DMS53 treated with DMSO at 0.1 percent for 48 hours (cell line): Measurements from ENCODE around the gene TSKU.
A peak's percentile ranks its signal among the peaks of the same experiment; 100 is the strongest.

Source experiments
- DNase-seq: peaks from one replicate; lab custom pipeline; 2025; ENCODE audit not compliant: unreplicated experiment; lab: John Stamatoyannopoulos, UW

Gene TSKU

GRCh38 chr11:76769645-76770586 is 13.2 kb upstream of the TSKU start:
- peak; percentile 93 for DNase-seq

DNA sequence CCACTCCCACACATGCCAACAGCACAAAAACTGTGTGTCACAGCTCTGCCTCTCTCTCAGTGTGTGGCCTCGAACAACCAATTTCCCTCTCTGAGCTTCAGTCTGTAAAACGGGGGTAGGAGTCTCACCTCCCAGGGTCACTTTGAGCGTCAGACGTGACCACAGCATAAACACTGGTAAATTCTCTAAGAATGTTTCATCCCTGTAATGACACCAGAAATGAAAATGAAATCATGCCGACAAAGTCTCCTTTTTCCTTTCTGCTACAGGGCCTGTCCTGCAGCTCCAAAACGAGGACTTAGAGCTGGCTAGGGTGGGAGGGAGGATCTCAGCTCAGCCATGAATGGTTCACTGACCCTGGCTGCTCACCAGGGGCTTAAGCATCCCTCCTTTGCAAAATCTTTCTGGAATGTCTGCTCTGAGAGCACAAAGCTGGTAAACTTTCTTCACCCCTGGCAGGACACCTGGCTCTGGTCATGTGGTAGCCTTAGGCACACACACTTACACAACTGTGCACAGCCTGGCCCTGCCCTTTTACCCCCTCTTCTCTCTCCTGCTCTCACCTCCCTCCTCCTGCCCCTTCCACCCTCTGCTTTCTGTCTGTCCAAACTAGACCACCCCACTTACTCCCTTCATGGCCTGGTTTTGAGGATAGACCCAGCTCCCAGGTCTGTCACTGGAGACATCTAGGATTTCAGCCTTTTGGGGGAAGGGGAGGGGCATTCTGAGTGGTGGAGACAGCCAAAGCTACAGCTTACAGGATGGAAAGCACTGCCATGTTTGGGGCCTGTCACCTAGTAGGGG is 12.3 kb upstream of the TSKU start:
- peak; percentile 48 for DNase-seq

DNA sequence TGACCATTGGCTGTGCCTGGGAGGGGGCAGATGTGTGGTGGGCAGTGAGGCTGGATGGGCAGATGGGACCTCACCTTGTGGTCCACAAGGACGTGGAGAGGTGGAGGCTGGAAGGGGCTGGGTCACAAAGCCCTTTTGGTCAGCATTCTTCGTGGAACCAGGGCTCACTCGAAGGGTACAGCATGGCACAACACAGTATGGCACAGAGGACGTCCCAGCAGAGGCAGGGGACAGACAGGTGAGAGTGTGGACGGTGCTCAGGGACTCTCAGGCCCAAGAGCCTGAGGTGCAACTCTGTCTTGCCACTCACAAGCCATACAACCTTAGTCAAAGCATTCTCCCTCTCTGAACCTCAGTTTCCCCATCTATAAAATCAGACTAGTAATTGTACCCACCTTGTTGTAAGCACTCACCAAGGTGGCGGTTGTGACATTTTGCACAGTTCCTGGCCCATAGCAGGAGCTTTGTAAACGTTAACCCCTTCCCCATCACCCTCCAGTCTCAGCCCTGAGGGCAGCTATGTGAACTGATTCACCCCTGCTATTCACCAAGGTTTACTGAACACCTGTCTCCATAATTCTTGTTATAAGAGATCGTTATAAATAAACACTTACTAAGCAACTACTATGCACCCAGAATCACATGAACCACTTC is 11.6 kb upstream of the TSKU start:
- no peak for DNase-seq

DNA sequence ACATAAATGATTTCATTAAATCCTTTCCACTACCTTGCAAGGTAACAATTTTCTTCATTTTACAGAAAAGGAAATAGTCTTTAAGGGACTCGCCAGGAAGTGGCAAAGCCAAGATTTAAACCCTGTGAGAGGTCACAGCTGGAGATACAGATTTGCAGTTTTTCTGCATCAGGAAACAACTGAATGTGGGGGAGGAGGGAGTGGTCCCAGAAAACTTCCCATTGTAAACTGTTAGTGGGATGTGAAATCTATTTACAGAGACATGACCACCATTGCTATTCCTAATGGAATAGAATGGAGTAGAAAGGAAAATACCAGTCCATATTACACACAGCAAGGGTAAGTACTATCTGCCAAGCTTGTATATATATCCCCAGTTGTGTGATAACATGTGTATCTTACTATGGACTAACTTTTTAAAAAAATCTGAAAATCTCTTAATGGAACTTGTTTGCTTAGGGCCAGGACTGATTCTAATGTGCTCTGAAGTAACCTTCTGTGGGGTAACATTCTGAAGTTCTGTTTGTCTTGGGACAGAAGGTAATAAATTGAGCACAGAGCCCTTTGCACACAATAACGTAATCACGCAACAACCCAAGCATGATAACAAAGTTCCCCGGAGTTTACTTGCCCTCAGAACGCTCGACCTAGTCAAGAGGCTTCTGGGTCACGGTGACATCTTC is 10.9 kb upstream of the TSKU start:
- no peak for DNase-seq

DNA sequence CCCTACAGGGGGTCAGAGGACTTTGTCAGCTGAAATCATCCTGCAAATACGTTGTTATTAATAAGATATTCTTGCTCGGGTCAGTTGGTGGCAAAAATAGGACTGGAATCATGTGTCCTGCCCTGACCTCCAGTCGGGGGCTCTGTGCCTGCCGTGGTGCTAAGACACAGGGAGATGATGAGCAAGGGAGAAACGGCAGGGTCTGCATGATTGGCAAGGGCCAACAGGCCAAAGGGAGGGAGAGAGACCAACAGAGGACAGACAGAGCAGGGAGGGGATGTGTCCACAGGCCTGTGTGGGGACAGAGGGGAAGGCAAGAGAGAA is 10.4 kb upstream of the TSKU start:
- DNase-seq: no peak

DNA sequence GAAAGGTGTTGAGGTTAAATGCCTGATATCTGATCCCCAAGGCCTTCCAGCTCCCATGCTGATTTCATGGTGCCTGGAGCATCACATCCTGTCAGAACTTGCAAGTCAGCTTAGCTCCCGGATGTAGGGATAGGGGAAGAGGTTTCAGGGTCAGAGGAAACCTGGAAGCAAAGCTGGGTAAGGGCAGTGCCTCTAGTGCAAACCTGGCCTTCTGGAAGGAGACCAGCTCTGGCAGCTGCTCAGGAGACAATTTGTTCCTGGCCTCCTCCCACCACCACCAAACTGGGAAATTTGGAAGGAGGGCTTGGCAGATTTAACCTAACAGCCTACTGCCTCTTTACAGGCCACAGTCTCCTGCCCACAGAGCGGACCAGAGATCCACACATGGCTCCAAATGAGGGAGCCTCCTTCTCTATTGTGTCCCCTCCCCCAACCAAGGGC is 9.2 kb upstream of the TSKU start:
- DNase-seq: no peak

DNA sequence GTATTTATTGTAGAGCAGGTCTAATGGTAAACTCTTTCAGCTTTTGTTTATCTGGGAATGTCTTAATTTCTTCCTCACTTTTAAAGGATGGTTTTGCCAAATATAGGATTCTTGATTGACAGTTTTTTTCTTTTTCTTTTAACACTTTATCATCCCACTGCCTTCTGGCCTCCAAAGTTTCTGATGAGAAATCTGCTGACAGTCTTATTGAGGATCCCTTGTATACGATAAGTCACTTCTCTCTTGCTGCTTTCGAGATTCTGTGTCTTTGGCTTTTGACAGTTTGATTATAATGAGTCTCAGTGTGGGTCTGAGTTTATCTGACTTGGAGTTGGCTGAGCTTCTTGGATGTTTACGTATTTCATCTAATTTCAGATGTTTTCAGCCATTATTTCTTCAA is 6.7 kb upstream of the TSKU start:
- no peak for DNase-seq

DNA sequence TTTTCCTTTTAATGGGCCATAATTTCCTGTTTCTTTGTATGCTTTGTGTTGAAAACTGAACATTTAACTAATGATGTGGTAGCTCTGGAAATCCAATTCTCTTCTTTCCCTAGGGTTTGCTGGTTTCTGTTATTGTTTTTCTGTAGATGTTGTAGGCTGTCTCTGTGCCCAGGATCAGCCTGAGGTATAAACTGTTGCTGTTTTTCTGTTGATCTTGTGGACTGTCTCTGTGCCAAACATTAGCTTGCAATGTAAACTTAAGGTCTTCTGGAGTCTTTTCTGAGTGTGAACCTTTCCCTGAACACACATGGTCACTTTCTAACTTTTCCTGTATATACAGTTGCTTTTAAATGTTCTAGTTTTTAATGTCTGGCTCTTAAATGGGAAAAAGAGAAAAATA is 5.9 kb upstream of the TSKU start:
- DNase-seq: no peak

GRCh38 chr11:76777876-76778275 is 5.3 kb upstream of the TSKU start:
- no peak for DNase-seq

GRCh38 chr11:76778874-76779273 is 4.3 kb upstream of the TSKU start:
- no peak for DNase-seq

- DNase-seq: no peak
These were observed 1.9 kb upstream of the TSKU start for GRCh38 chr11:76781046-76781801.

GRCh38 chr11:76781807-76782530 is 1.2 kb upstream of the TSKU start:
- DNase-seq: no peak

DNA sequence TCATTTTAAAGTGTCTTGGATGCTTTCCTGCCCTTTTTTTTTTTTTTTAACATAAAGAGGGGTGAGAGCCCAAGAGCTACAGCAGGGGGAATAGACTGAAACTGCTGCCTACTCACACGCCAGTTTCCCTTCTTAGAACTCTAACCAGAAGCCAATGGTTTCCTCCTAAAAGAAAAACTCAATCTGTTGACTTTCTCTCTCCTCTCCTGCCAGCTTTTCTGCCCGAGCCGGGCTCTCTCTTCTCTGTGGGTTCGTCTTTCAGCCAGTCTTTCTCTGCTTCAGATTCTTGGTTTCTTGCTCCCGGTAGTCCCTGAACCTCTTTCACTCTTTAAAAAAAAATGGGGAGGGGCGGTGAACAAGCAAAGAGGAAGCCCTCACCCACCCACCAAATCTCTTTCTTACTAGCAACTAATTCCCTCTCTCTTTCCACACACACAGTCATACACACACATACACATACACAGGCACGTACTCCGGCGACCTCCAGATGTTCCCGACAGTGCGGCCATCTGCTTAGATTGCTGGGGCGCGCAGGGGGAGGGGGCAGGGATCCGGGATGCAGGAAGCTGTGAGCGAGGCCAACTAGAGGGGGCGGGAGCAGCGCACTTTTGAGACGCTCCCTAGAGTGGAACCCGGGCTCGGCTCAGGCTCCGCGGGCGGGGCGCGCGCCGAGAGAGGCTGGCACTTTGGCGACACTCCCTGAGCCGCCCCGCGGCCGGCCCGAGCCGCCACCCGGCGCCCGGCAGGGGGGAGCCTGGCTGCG is 444 bp upstream of the TSKU start:
- DNase-seq: peak; percentile 94

GRCh38 chr11:76783896-76784813 is 999 bp downstream of the TSKU start:
- DNase-seq: no peak

GRCh38 chr11:76785513-76785912 is 2.4 kb downstream of the TSKU start:
- no peak for DNase-seq

GRCh38 chr11:76786016-76786415 is 2.9 kb downstream of the TSKU start:
- DNase-seq: no peak

DNA sequence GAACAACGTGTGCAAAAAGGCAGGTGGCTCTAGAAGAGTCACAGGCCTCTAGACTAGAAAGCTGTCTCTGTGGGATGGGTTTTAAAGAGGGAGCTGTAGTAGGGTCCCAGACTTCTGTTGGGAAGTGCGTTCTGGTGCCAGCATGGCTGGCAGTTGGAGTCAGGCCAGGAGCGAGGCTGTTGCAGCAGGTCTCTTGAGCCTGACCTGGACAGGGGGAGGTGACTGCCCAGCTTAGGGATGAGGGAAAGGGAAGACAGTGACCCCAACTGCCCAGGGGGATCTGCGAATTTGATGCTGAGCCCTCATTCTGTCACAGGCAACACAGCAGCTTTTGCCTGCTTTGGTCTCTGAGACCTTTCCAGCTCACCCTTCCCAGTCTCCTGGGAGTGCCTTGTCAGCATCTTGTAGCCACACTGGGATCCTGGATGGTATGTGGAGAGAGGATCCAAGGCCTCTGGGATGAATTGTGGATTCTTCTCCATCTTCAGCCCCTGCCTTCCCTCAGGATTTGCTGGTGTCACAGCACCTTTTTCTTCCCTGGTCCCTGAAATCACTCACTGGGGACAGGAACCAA is 3.4 kb downstream of the TSKU start:
- DNase-seq: no peak

DNA sequence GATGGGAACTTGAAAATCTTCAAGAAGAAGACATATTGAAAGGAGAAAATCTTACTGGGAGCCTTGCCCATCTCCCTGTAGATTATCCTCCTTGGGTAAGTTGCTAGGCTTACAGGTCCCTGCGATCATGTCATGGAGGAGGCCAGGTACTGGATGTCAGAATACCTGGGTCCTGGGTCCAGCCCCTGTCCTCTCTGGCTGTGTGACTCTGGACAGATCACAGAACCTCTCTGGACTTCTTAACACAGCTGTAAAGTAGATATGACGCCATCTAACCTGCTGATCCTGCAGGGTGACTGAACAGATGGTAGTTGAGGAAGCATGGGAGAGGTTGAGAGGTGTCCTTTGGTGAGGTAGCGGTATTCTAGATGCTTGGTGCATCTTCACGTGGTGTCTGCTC is 4.1 kb downstream of the TSKU start:
- DNase-seq: no peak
